ENCODE data around the gene RAB1B. TPM values are rescaled to one million over a fixed set of nuclear protein-coding genes. Genes with fewer than 3 reads are reported as not detected.

Gene RAB1B
- total RNA-seq, 6 donors from 2014 or later: 34.6 to 173 (median 122) TPM

GRCh38 chr11:66287889-66288670, 19.6 kb downstream of the RAB1B start:
- ATAC-seq (ENCODE audit: low FRiP score in 2 of 2) (no peak), DNase-seq (peak in 1 of 2 donors; percentile 59)
- Histone ChIP-seq H3K9me3 (no peaks in the 10 kb centered on the region), H3K36me3 (peaks cover 0 to 26% (median 9%) of the 10 kb centered on the region in 4 donors), H3K4me1 (peaks cover 23 to 45% (median 27%) of the 10 kb centered on the region in 4 donors), H3K4me3 (peak overlapping the region; percentile 65 to 94 (median 77)), H3K27me3 (peaks cover 0 to 14% (median 9%) of the 10 kb centered on the region in 4 donors), H3K27ac (peak overlapping the region; percentile 90 to 94 (median 94))
- TF ChIP-seq EP300 (IDR thresholded peaks at IDR 0.05) (no peak), POLR2A (IDR thresholded peaks at IDR 0.05) (no peak), POLR2AphosphoS5 (IDR thresholded peaks at IDR 0.05) (no peak), CTCF (IDR thresholded peaks at IDR 0.05) (no peak)
- WGBS, 2 donors: 20 to 44% methylated on average over 12 to 20 of the region's 20 CpGs

GRCh38 chr11:66288671-66289547, 20.5 kb downstream of the RAB1B start, which contains the start of gene YIF1A:
Gene YIF1A (minus strand): TSS chr11:66289143. CDS start chr11:66288985, 158 bp downstream.
- peaks cover 23 to 45% (median 27%) of the 10 kb centered on the region in 4 donors for H3K4me1 ChIP-seq
- peaks cover 0 to 24% (median 6%) of the 10 kb centered on the region in 4 donors for H3K36me3 ChIP-seq
- ATAC-seq (ENCODE audit: low FRiP score in 2 of 2) (peak; percentile 97 to 98), DNase-seq (peak; percentile 98 to 99)
- H3K27me3 ChIP-seq: peaks cover 0 to 21% (median 9%) of the 10 kb centered on the region in 4 donors
- H3K27ac ChIP-seq: peak within 1 kb of the TSS; percentile 90 to 94 (median 94)
- peak within 1 kb of the TSS; percentile 65 to 94 (median 77) for H3K4me3 ChIP-seq
- H3K9me3 ChIP-seq: no peaks in the 10 kb centered on the region
- WGBS, 2 donors: 0% methylated on average over 21 to 32 of the region's 87 CpGs
- peak in 2 of 6 experiments; percentile 11 to 38 for TF ChIP-seq CTCF (IDR thresholded peaks at IDR 0.05)
- TF ChIP-seq EP300 (IDR thresholded peaks at IDR 0.05): peak in 1 of 4 donors; percentile 63
- peak in 3 of 4 donors; percentile 72 to 96 (median 91) for TF ChIP-seq POLR2A (IDR thresholded peaks at IDR 0.05)
- TF ChIP-seq POLR2AphosphoS5 (IDR thresholded peaks at IDR 0.05): peak; percentile 96 to 97

GRCh38 chr11:66289548-66290329, 21.3 kb downstream of the RAB1B start:
- peak; percentile 71 to 90 for DNase-seq

More at GRCh38 chr11:66289548-66290329, 21.3 kb downstream of the RAB1B start:
- no peak for TF ChIP-seq CTCF (IDR thresholded peaks at IDR 0.05)
- no peak for TF ChIP-seq POLR2AphosphoS5 (IDR thresholded peaks at IDR 0.05)
- no peak for TF ChIP-seq POLR2A (IDR thresholded peaks at IDR 0.05)
- TF ChIP-seq EP300 (IDR thresholded peaks at IDR 0.05): no peak
- 6 to 18% methylated on average over 22 to 34 of the region's 36 CpGs for WGBS, 2 donors
- H3K27me3 ChIP-seq: peaks cover 0 to 29% (median 9%) of the 10 kb centered on the region in 4 donors
- no peaks in the 10 kb centered on the region for H3K9me3 ChIP-seq
- H3K36me3 ChIP-seq: peaks cover 0 to 16% (median 3%) of the 10 kb centered on the region in 4 donors
- peaks cover 23 to 45% (median 27%) of the 10 kb centered on the region in 4 donors for H3K4me1 ChIP-seq
- H3K27ac ChIP-seq: peak overlapping the region; percentile 90 to 94 (median 94)
- peak overlapping the region; percentile 43 to 94 (median 77) for H3K4me3 ChIP-seq
- ATAC-seq (ENCODE audit: low FRiP score in 2 of 2): peak; percentile 72 to 77
